Transverse colon (tissue), 4 donors: Measurements from ENCODE around the gene OR2V2.

Experiments used
- EP300 ChIP-seq: sonication (generic); formaldehyde crosslinking; IDR thresholded peaks from one replicate; pipeline ENCODE4 v1.6.1; 2017; ENCODE audit warnings: antibody characterized with exemption, low read depth
- POLR2A ChIP-seq: fragments of 450-650 bp; IDR thresholded peaks from one replicate; pipeline ENCODE4 v1.6.1; 2016; ENCODE audit warnings: antibody characterized with exemption, mild to moderate bottlenecking, moderate library complexity
- POLR2AphosphoS5 ChIP-seq, 3 donors: sonication (generic); formaldehyde crosslinking; IDR thresholded peaks; one replicate each; pipeline ENCODE4 v1.6.1; 2016; ENCODE audit warnings: antibody characterized with exemption in 3 of 3
- TF ChIP-seq, protein P1 (sequence below), 5 experiments: fragments of 200-600 bp in 3 of 5; fragments of 450-650 bp in 2 of 5; sonication (generic) in 3 of 5; IDR thresholded peaks; 1 replicate in 2 of 5; 2 replicates in 3 of 5; pipeline ENCODE4 v1.5.1; 2016 to 2017; ENCODE audit warnings: antibody characterized with exemption in 5 of 5, inconsistent platforms in 3 of 5, mild to moderate bottlenecking in 2 of 5, moderate library complexity in 1 of 5

DNA sequence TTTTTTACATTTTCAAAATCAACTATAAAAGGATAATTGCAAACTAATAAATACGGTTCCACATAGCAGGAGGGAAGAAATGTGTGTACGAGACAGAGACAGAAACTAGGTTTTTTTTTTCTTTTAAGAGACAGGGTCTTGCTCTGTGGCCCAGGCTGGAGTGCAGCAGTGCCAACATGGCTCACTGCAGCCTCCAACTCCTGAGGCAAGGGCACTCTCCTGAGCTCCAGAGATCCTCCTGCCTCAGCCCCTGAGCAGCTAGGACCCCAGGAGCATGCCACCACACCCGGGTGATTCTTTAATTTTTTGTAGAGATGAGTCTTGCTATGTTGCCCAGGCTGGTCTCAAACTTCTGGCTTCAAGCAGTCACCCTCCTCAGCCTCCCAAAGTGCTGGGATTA lies 14.3 kb upstream of the OR2V2 start:
- no peak for TF ChIP-seq POLR2AphosphoS5 (IDR thresholded peaks at IDR 0.05)
- TF ChIP-seq, protein P1, sequence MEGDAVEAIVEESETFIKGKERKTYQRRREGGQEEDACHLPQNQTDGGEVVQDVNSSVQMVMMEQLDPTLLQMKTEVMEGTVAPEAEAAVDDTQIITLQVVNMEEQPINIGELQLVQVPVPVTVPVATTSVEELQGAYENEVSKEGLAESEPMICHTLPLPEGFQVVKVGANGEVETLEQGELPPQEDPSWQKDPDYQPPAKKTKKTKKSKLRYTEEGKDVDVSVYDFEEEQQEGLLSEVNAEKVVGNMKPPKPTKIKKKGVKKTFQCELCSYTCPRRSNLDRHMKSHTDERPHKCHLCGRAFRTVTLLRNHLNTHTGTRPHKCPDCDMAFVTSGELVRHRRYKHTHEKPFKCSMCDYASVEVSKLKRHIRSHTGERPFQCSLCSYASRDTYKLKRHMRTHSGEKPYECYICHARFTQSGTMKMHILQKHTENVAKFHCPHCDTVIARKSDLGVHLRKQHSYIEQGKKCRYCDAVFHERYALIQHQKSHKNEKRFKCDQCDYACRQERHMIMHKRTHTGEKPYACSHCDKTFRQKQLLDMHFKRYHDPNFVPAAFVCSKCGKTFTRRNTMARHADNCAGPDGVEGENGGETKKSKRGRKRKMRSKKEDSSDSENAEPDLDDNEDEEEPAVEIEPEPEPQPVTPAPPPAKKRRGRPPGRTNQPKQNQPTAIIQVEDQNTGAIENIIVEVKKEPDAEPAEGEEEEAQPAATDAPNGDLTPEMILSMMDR (IDR thresholded peaks at IDR 0.05): no peak
- TF ChIP-seq POLR2A: no peak
- no peak for TF ChIP-seq EP300
